NB4 (cell line): ENCODE results near the gene HMG20B.

ENCODE experiments used
- POLR2A ChIP-seq: IDR thresholded peaks from 2 replicates; pipeline ENCODE4 v1.6.1; 2011; ENCODE audit warnings: mild to moderate bottlenecking; ENCODE audit not compliant: insufficient read length; ENCODE audit errors: extremely low read depth
- TF ChIP-seq, protein P1 (sequence below): IDR thresholded peaks from one replicate; pipeline ENCODE4 v1.5.1; 2012; ENCODE audit warnings: low read depth, low read length

DNA sequence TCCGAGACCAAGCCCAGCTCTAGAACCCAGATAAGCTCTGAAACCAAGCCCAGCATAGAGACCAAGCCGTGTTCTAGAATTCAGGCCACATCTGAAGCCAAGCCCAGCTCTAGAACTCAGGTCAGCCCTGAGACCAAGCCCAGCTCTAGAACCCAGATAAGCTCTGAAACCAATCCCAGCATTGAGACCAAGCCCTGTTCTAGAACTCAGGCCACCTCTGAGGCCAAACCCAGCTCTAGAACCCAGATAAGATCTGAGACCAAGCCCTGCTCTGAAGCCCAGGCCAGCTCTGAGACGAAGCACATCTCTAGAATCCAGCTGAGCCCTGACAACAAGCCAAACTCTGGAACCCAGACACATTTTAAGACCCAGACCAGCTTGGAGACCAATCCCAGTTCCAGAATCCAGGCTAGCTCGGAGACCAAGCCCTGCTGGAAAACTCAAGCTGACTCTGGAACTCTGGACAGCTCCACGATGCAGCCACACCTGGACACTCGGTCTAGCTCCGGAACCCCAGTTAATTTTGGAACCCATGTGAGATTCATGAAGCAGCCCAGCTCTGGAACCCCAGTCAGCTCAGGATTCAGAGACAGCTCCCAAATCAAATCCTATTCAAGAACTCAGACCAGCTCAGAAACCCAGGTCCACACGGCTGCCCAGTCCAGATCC is 18.4 kb downstream of the HMG20B start:
- TF ChIP-seq, protein P1, sequence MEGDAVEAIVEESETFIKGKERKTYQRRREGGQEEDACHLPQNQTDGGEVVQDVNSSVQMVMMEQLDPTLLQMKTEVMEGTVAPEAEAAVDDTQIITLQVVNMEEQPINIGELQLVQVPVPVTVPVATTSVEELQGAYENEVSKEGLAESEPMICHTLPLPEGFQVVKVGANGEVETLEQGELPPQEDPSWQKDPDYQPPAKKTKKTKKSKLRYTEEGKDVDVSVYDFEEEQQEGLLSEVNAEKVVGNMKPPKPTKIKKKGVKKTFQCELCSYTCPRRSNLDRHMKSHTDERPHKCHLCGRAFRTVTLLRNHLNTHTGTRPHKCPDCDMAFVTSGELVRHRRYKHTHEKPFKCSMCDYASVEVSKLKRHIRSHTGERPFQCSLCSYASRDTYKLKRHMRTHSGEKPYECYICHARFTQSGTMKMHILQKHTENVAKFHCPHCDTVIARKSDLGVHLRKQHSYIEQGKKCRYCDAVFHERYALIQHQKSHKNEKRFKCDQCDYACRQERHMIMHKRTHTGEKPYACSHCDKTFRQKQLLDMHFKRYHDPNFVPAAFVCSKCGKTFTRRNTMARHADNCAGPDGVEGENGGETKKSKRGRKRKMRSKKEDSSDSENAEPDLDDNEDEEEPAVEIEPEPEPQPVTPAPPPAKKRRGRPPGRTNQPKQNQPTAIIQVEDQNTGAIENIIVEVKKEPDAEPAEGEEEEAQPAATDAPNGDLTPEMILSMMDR: no peak
- no peak for TF ChIP-seq POLR2A
